Measurements from ENCODE around the gene TNFRSF8. TPM values are rescaled to one million over a fixed set of nuclear protein-coding genes. Genes with fewer than 3 reads are reported as not detected.

The TNFRSF8 gene
- total and polyA plus RNA-seq, 7 donors: 0.25 to 0.86 (median 0.49) TPM

DNA sequence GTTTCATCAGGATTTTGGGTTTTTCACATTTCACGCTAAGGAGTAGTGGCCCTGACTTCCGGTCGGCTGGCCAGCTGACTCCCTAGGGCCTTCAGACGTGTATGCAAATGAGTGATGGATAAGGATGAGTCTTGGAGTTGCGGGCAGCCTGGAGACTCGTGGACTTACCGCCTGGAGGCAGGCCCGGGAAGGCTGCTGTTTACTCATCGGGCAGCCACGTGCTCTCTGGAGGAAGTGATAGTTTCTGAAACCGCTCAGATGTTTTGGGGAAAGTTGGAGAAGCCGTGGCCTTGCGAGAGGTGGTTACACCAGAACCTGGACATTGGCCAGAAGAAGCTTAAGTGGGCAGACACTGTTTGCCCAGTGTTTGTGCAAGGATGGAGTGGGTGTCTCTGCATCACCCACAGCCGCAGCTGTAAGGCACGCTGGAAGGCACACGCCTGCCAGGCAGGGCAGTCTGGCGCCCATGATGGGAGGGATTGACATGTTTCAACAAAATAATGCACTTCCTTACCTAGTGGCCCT is 80.6 kb downstream of the TNFRSF8 start:
- TF ChIP-seq, protein P1, sequence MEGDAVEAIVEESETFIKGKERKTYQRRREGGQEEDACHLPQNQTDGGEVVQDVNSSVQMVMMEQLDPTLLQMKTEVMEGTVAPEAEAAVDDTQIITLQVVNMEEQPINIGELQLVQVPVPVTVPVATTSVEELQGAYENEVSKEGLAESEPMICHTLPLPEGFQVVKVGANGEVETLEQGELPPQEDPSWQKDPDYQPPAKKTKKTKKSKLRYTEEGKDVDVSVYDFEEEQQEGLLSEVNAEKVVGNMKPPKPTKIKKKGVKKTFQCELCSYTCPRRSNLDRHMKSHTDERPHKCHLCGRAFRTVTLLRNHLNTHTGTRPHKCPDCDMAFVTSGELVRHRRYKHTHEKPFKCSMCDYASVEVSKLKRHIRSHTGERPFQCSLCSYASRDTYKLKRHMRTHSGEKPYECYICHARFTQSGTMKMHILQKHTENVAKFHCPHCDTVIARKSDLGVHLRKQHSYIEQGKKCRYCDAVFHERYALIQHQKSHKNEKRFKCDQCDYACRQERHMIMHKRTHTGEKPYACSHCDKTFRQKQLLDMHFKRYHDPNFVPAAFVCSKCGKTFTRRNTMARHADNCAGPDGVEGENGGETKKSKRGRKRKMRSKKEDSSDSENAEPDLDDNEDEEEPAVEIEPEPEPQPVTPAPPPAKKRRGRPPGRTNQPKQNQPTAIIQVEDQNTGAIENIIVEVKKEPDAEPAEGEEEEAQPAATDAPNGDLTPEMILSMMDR (IDR thresholded peaks at IDR 0.05): no peak
- Histone ChIP-seq H3K4me3 (no peak overlapping the region), H3K4me1 (peaks cover 6% of the 10 kb centered on the region), H3K27me3 (ENCODE audit: insufficient read depth in 3 of 3, low read length in 2 of 3) (no peaks in the 10 kb centered on the region), H3K9me3 (no peaks in the 10 kb centered on the region), H3K36me3 (ENCODE audit: insufficient read depth in 1 of 2, low read depth in 1 of 2) (no peaks in the 10 kb centered on the region), H3K27ac (peak overlapping the region; percentile 61)
- ATAC-seq: peak; percentile 63 to 83 (median 80)
- 27 to 39% (median 29%) methylated on average over 17 of the region's 17 CpGs for WGBS, 3 donors
- intact Hi-C loops (cut with DNase I): loop anchor here in 1 of 2 donors (5.0 kb wide), 1 partner anchor 44 kb away; no protein-coding TSS in a partner anchor
- peak; percentile 88 for DNase-seq

DNA sequence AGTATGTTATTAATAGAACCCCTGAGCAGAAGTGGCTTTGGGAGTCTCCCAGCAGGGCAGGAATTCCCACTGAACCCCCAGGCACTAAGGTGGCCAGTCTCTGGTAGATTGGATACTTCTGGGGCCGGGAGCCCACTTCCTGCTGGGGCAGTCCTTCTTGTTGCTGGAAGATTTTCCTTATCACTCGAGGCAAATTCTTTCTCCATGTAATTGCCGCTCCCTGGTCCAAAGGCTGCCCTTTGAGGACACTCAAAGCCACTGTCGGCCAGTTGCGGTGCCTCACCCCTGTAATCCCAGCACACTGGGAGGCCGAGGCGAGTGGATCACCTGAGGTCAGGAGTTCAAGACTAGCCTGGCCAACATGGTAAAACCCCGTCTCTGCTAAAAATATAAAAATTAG is 81.1 kb downstream of the TNFRSF8 start:
- Histone ChIP-seq H3K4me1 (peaks cover 6% of the 10 kb centered on the region), H3K4me3 (no peak overlapping the region), H3K27me3 (ENCODE audit: insufficient read depth in 3 of 3, low read length in 2 of 3) (no peaks in the 10 kb centered on the region), H3K9me3 (no peaks in the 10 kb centered on the region), H3K36me3 (ENCODE audit: insufficient read depth in 1 of 2, low read depth in 1 of 2) (no peaks in the 10 kb centered on the region), H3K27ac (peak overlapping the region; percentile 61)
- TF ChIP-seq, protein P1 (IDR thresholded peaks at IDR 0.05): no peak
- DNase-seq (no peak), ATAC-seq (no peak)
- intact Hi-C loops (cut with DNase I): loop anchor here in 1 of 2 donors (5.0 kb wide), 1 partner anchor 43 kb away; no protein-coding TSS in a partner anchor
- 81 to 87% (median 82%) methylated on average over 8 of the region's 8 CpGs for WGBS, 3 donors

DNA sequence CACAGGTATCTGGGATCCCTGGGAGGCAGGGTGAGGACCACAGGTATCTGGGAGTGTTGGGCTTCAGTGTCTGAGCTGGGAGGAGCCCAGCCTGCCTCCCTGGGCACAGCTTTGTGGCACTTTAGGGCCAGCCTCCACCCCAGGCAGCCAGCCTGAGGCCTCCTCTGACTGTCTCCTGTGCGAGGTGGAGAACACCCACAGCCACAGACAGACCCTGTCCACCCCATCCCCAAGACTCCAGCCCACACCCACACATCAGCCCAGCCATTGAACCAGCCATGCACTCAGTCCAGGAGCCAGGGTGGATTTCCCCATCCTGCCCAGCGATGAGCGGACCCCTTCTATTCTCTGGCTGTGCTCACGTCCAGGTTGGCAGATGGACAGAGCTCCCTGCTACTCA is 81.9 kb downstream of the TNFRSF8 start:
- DNase-seq (no peak), ATAC-seq (no peak)
- no peaks in the 10 kb centered on the region for H3K27me3 ChIP-seq (ENCODE audit: insufficient read depth in 3 of 3, low read length in 2 of 3)
- H3K36me3 ChIP-seq (ENCODE audit: insufficient read depth in 1 of 2, low read depth in 1 of 2): no peaks in the 10 kb centered on the region
- H3K4me1 ChIP-seq: peaks cover 6% of the 10 kb centered on the region
- H3K4me3 ChIP-seq: no peak overlapping the region
- intact Hi-C loops (cut with DNase I): loop anchor here in 1 of 2 donors (5.0 kb wide), 1 partner anchor 42 kb away; no protein-coding TSS in a partner anchor
- H3K27ac ChIP-seq: no peak overlapping the region
- WGBS, 3 donors: 97 to 98% (median 97%) methylated on average over 4 of the region's 4 CpGs
- no peaks in the 10 kb centered on the region for H3K9me3 ChIP-seq
- TF ChIP-seq, protein P1 (IDR thresholded peaks at IDR 0.05): no peak

DNA sequence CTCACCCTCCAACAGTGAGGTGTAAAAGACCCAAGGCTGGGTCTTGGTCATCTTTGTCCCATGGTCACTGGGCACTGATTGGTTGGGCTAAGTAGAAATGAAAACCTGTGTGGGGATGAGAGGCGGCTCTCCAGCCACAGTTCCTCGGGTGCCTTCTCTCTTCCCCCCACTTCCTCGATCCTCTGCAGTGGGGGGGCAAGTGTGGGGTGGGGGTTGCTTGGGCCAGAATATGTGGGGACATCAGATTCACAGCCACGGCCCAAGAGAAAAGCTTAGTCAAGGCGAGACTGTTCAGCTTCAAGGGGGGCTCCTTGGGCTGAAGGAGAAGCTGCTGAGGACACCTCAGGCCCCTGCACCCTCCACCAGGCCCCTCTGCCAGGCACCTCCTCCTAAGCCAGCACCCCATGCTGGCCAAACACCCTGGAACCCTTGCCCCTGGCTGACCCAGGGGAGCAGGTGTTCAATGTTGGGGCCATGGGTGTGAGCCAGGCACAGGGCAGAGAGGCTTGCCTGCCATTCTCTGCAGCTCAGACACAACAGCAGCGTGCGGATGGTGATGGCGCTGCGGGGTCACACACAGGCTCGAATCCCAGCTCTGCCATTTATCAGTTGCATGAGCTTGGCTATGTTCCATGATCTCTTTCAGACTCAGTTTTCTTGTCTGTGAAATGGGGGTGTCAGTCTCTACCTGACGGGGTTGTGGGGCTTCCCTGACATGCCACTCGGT is 82.7 kb downstream of the TNFRSF8 start:
- Histone ChIP-seq H3K9me3 (no peaks in the 10 kb centered on the region), H3K27me3 (ENCODE audit: insufficient read depth in 3 of 3, low read length in 2 of 3) (no peaks in the 10 kb centered on the region), H3K36me3 (ENCODE audit: insufficient read depth in 1 of 2, low read depth in 1 of 2) (no peaks in the 10 kb centered on the region), H3K4me3 (no peak overlapping the region), H3K4me1 (peaks cover 6% of the 10 kb centered on the region), H3K27ac (no peak overlapping the region)
- intact Hi-C loops (cut with DNase I): no loop called here
- no peak for DNase-seq
- ATAC-seq: no peak
- WGBS, 3 donors: 79 to 89% (median 79%) methylated on average over 11 to 12 of the region's 12 CpGs
- TF ChIP-seq, protein P1 (IDR thresholded peaks at IDR 0.05): no peak
